Left ventricle myocardium inferior (tissue), 1 donor: ENCODE data around the gene TAL1. TPM values are rescaled to one million over a fixed set of nuclear protein-coding genes. Genes with fewer than 3 reads are reported as not detected.

Source experiments
- DNase-seq: peaks from one replicate; pipeline ENCODE4 v3.0.0-alpha.2; 2020
- H3K27ac ChIP-seq: fragments of 200-600 bp; replicated peaks from 2 replicates; pipeline ENCODE4 v1.8.0; 2021
- H3K27me3 ChIP-seq: fragments of 200-600 bp; 2 replicates; pipeline ENCODE4 v1.8.0; 2021; ENCODE audit warnings: low read depth
- H3K36me3 ChIP-seq: fragments of 200-600 bp; 2 replicates; pipeline ENCODE4 v1.8.0; 2021
- H3K4me1 ChIP-seq: fragments of 200-600 bp; 2 replicates; pipeline ENCODE4 v1.8.0; 2021
- H3K4me3 ChIP-seq: fragments of 200-600 bp; 2 replicates; pipeline ENCODE4 v1.8.0; 2021; ENCODE audit warnings: mild to moderate bottlenecking, moderate library complexity
- H3K9me3 ChIP-seq: fragments of 200-600 bp; replicated peaks from 2 replicates; pipeline ENCODE4 v1.8.0; 2021
- intact Hi-C: fragments of 100-400 bp; cut with micrococcal nuclease; formaldehyde crosslinking; loops from one replicate; pipeline ENCODE4 v1.11.0; 2022
- total RNA-seq: library from RNA; stranded (reverse); fragmentation: NEBNext Ultra II Directional; extraction: Animal tissue kit (Norgen Biotek cat#: 25700); gene quantifications from one replicate; pipeline ENCODE4 v1.2.1, GENCODE V29; 2021
- TF ChIP-seq, protein P1 (sequence below): fragments of 200-600 bp; IDR thresholded peaks from 2 replicates; pipeline ENCODE4 v1.8.0; 2021; ENCODE audit warnings: antibody characterized with exemption, mild to moderate bottlenecking, borderline replicate concordance
- donor health status: DM: no; HTN: yes; CAD: no; lungs with severe emphysema.

Gene TAL1
- total RNA-seq, 1 donor from 2014 or later: 4.3 TPM

DNA sequence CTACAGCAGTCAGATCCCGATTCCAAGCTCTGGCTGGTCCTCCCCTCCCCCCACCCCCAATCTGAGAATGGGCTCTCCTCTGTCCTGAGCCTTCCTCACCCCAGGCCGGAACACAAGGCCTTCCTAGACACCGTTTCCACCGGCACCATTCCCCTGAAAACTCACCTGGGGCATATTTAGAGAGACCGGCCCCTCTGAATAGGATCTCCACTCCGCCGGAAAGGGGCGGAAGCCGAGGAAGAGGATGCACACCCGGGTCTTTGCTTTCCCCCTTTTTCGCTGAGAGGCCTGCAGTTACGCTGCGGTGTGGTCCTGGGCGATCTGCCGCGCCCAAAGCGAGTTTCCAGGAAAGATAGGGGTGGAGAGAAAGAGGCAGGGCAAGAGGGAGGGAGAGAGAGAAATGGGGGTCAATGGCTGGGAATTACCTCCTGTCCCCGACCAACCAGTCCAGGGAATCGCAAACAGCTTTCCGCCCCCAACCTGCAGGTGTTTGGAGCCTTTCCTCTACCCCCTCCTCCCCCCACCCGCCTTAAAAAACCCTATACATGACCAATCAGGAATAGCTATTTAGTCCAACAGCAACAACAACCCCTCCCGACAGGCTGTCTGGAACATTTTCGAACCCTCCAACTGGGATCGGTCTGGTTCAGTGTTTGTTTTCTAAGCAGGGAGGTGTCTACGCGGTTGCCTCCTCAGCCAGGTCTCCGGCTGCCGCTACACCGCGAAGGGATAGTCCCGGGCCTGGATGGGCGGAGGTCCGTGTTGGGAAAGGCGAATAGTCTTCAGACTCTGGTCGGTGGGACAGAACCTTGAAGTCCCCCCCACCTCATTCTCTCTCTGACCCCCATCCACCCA is 2.8 kb downstream of the TAL1 start:
- H3K4me3 ChIP-seq: peak overlapping the region; percentile 68

DNA sequence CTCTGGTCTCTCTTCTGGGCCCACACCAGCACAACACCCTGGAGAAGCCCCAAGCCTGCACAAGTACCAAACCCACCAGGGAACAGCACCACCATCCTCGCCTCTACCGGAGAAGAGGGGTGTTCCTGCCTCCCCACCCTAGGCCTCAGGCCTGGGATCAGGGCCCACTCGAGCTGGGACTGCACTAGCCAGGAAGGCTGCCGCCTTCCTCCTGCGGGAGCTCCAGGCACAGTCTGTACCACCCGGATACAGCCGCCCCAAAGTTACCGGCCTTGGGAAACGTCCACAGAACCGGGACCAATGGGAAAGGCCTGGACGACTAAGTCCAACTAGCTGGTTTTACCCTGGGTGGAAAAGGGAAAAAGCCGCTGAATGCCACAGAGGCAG is 3.4 kb downstream of the TAL1 start:
- Histone ChIP-seq H3K27me3 (peaks cover 100% of the 10 kb centered on the region), H3K9me3 (no peaks in the 10 kb centered on the region), H3K4me1 (peaks cover 77% of the 10 kb centered on the region), H3K4me3 (peak overlapping the region; percentile 68), H3K27ac (peak overlapping the region; percentile 91), H3K36me3 (no peaks in the 10 kb centered on the region)
- TF ChIP-seq, protein P1, sequence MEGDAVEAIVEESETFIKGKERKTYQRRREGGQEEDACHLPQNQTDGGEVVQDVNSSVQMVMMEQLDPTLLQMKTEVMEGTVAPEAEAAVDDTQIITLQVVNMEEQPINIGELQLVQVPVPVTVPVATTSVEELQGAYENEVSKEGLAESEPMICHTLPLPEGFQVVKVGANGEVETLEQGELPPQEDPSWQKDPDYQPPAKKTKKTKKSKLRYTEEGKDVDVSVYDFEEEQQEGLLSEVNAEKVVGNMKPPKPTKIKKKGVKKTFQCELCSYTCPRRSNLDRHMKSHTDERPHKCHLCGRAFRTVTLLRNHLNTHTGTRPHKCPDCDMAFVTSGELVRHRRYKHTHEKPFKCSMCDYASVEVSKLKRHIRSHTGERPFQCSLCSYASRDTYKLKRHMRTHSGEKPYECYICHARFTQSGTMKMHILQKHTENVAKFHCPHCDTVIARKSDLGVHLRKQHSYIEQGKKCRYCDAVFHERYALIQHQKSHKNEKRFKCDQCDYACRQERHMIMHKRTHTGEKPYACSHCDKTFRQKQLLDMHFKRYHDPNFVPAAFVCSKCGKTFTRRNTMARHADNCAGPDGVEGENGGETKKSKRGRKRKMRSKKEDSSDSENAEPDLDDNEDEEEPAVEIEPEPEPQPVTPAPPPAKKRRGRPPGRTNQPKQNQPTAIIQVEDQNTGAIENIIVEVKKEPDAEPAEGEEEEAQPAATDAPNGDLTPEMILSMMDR: no peak
- DNase-seq: peak; percentile 36
- intact Hi-C loops: no loop called here

More for the DNA sequence above, 2.8 kb downstream of the TAL1 start:
- TF ChIP-seq, protein P1: no peak
- no peaks in the 10 kb centered on the region for H3K36me3 ChIP-seq
- intact Hi-C loops: no loop called here
- H3K4me1 ChIP-seq: peaks cover 77% of the 10 kb centered on the region
- H3K9me3 ChIP-seq: no peaks in the 10 kb centered on the region
- no peak for DNase-seq
- peak overlapping the region; percentile 91 for H3K27ac ChIP-seq
- peaks cover 100% of the 10 kb centered on the region for H3K27me3 ChIP-seq

DNA sequence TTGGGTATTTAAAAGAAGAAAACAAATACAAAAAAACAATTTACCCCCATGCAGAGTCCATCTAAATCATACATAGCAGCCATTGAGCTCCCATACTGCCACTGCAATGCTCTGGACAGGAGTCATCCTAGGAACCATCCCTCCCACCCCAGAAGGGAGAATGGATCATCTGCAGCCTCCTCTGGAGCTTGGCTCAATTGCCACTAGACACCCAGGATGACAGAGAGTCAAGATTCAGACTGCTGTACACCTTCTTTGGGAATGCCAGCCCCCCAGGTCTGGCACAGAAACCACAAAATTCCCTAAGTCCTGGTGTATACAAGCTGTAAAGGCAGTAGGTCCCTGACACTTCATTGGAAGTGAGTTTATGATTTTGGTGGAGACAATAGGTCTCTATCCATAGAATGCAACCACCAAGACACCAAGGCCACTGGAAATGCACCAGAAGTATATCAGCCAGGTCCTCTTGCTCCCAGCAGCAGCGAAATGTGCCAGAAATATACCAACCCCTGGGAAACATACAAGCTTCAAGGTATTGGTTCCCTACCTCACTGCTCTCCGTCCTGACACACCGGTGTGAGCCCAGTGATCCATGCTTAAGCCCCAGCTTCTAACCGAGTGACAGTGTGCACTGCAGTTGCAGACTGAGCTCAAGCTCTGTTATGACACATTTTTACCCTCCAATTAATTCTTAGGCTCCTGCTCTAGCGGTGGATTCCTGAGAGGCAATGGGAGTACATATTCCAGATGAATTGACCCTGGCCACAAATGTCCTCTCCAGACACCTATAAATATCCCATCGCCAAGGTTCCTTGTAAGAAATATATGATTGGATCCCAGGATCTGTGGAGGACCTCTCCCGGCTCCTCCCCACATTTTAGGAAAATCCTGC is 4.4 kb downstream of the TAL1 start:
- intact Hi-C loops: no loop called here
- H3K4me3 ChIP-seq: peak overlapping the region; percentile 68
- TF ChIP-seq, protein P1: no peak
- peak overlapping the region; percentile 91 for H3K27ac ChIP-seq
- DNase-seq: no peak
- no peaks in the 10 kb centered on the region for H3K36me3 ChIP-seq
- peaks cover 100% of the 10 kb centered on the region for H3K27me3 ChIP-seq
- H3K4me1 ChIP-seq: peaks cover 77% of the 10 kb centered on the region
- H3K9me3 ChIP-seq: no peaks in the 10 kb centered on the region

DNA sequence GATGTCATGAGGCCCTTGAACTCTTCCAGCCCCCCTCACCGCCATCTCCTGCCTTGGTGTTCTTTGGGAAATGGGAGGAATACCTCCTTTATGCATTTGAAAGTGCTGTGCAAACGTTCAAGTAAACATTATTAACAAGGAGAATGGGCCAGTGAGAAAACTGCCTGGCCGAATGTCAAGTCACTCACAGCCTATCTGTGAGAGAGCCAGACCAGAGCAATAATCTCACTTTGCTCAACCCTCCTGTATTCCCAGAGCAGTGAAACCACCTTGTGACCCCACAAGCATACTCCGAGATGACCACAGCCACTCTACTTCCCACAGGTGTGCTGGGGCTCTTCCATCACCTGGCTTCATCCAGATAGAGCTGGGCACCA is 5.2 kb downstream of the TAL1 start:
- Histone ChIP-seq H3K27me3 (peaks cover 100% of the 10 kb centered on the region), H3K4me1 (peaks cover 70% of the 10 kb centered on the region), H3K9me3 (no peaks in the 10 kb centered on the region), H3K4me3 (peak overlapping the region; percentile 61), H3K27ac (peak overlapping the region; percentile 44), H3K36me3 (no peaks in the 10 kb centered on the region)
- TF ChIP-seq, protein P1: no peak
- no peak for DNase-seq
- intact Hi-C loops: no loop called here

DNA sequence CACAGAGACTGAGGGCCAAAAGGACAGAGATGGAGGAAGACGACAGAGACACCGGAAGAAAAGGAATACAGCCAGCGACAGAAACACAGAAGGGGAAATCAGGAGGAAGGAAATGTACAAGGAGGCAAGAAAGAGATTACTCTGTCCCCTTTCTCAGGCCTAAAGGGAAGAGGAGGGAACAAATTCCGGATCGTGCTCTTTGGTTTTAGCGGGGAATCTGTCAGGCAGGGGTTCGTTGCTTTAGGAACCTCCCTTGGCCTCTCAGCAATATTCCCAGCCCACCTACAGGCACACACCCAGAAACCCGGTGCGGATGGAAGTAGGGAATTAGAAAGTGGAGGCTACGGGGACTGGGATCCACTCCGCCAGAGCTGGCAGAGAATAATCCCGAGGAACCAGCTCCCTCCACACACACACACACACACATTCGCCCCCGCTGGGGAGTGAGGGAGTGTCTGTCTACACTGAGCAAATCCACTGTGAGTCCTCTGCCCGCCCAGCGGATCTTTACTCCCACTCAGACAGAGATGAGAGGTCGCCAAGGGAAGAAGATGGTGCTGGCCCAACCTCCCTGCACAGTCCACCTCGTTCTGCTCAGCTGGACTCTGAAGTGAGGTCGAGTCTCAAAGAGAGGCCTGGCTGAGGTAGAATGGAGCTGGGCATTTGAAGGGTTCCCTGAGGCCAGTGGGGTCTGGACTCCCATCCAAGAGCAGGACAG is 5.7 kb downstream of the TAL1 start:
- Histone ChIP-seq H3K4me1 (peaks cover 65% of the 10 kb centered on the region), H3K36me3 (no peaks in the 10 kb centered on the region), H3K9me3 (no peaks in the 10 kb centered on the region), H3K27ac (peak overlapping the region; percentile 44), H3K4me3 (peak overlapping the region; percentile 61), H3K27me3 (peaks cover 100% of the 10 kb centered on the region)
- no peak for DNase-seq
- intact Hi-C loops: no loop called here
- TF ChIP-seq, protein P1: no peak
